ENCODE data around the gene DHX30. TPM values are rescaled to one million over a fixed set of nuclear protein-coding genes. Genes with fewer than 3 reads are reported as not detected.
A peak's percentile ranks its signal among the peaks of the same experiment; 100 is the strongest.

The DHX30 gene
- total RNA-seq, 3 donors from 2014 or later: 46.4 to 72.4 (median 68.1) TPM

GRCh38 chr3:47792699-47793098 lies 10.2 kb upstream of the DHX30 start:
- Histone ChIP-seq H3K27me3 (no peaks in the 10 kb centered on the region), H3K27ac (no peak overlapping the region), H3K4me3 (no peak overlapping the region), H3K36me3 (no peaks in the 10 kb centered on the region), H3K4me1 (no peaks in the 10 kb centered on the region), H3K9me3 (no peaks in the 10 kb centered on the region)
- no peak for TF ChIP-seq POLR2A (IDR thresholded peaks at IDR 0.05)
- TF ChIP-seq POLR2AphosphoS5 (IDR thresholded peaks at IDR 0.05): no peak
- TF ChIP-seq CTCF (IDR thresholded peaks at IDR 0.05): no peak
- intact Hi-C loops (cut with DNase I; ENCODE audit: low total_unique reads): no loop called here
- no peak for DNase-seq (ENCODE audit: low spot score in 2 of 2)

DNA sequence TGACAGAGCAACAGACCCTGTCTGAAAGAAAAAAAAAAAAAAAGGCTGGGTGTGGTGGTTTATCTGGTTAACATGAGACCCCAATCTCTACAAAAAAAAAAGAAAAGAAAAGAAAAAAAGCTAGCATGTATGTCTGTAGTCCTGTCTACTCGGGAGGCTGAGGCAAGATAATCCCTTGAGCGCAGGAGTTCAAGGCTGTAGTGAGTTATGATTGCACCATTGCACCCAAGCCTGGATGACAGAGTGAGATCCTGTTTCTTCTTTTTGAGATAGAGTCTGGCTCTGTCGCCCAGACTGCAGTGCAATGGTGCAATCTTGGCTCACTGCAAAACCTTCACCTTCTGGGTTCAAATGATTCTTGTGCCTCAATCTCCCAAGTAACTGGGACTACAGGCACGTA lies 8.4 kb upstream of the DHX30 start:
- TF ChIP-seq CTCF (IDR thresholded peaks at IDR 0.05) (no peak), POLR2A (IDR thresholded peaks at IDR 0.05) (no peak), POLR2AphosphoS5 (IDR thresholded peaks at IDR 0.05) (no peak)
- intact Hi-C loops (cut with DNase I; ENCODE audit: low total_unique reads): no loop called here
- no peaks in the 10 kb centered on the region for H3K36me3 ChIP-seq

DNA sequence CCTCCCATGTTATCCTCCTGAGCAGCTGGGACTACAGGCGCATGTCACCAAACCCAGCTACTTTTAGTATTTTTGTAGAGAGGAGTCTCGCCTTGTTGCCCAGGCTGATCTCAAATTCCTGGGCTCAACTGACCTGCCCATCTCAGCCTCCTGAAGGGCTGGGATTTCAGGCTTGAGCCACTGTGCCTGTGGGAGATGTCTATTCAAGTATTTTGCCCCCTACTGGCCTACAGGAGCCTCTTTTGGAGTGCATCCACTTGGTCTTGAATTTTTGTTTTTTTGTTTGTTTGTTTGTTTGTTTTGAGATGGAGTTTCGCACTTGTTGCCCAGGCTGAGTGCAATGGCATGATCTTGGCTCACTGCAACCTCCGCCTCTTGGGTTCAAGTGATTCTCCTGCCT lies 3.2 kb upstream of the DHX30 start:
- intact Hi-C loops (cut with DNase I; ENCODE audit: low total_unique reads): no loop called here
- no peak for DNase-seq (ENCODE audit: low spot score in 2 of 2)
- Histone ChIP-seq H3K4me3 (no peak overlapping the region), H3K4me1 (peaks cover 4 to 9% of the 10 kb centered on the region in 2 donors), H3K27me3 (no peaks in the 10 kb centered on the region), H3K27ac (no peak overlapping the region), H3K36me3 (no peaks in the 10 kb centered on the region), H3K9me3 (no peaks in the 10 kb centered on the region)
- TF ChIP-seq CTCF (IDR thresholded peaks at IDR 0.05) (no peak), POLR2A (IDR thresholded peaks at IDR 0.05) (no peak), POLR2AphosphoS5 (IDR thresholded peaks at IDR 0.05) (no peak)

More for the DNA sequence above, 8.4 kb upstream of the DHX30 start:
- no peaks in the 10 kb centered on the region for H3K27me3 ChIP-seq
- no peaks in the 10 kb centered on the region for H3K9me3 ChIP-seq
- no peaks in the 10 kb centered on the region for H3K4me1 ChIP-seq
- no peak overlapping the region for H3K27ac ChIP-seq
- H3K4me3 ChIP-seq: no peak overlapping the region
- DNase-seq (ENCODE audit: low spot score in 2 of 2): no peak

DNA sequence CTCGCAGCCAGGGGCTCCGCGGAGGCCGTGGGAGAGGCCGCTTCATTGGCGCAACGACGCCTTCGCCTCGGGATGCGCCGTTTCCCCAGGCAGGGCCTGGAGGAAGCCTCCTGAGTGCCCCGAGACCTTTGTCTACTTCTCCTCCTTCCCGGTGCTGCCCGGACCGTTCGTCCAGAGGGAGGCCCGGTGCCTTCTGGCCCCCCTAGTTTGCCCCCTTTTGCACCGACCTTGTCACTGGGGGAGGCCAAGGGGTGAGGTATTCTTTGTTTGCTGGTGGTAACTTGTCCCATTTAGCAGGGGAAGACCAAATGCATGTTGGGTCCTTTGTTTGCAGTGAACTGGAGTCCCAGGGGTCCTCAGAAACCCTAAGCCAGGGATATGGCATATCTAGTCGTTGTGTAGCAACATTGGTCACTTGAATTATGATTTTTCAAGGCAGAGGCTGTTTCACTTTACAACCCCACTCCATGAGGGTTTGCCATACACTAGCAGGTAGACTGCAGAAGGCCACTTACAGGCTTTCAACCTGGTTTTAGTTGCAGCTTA lies 615 bp downstream of the DHX30 start:
- no peaks in the 10 kb centered on the region for H3K27me3 ChIP-seq

DNA sequence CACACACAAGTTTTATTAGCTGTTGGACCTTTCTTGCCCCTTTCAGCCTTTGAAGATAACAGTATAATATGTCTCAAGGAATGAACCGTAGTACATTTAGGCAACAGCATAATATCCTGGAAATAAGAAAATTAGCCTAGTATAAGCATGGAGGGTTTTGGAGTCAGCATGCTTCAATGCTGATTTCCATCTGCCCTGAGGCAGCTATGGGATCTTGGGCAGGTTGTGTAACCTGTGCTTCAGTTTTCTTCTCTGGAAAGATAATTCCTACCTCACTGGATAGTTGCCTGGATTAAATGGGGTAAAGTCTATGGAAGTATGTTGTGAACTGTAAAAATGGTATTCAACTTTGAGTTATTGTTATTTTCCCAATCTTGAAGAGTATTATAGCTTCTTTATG lies 1.6 kb downstream of the DHX30 start:
- H3K4me3 ChIP-seq: no peak overlapping the region
- H3K36me3 ChIP-seq: no peaks in the 10 kb centered on the region
- no peak overlapping the region for H3K27ac ChIP-seq
- peaks cover 4 to 9% of the 10 kb centered on the region in 2 donors for H3K4me1 ChIP-seq
- H3K27me3 ChIP-seq: no peaks in the 10 kb centered on the region
- intact Hi-C loops (cut with DNase I; ENCODE audit: low total_unique reads): no loop called here
- no peak for DNase-seq (ENCODE audit: low spot score in 2 of 2)
- TF ChIP-seq POLR2A (IDR thresholded peaks at IDR 0.05): no peak
- no peak for TF ChIP-seq CTCF (IDR thresholded peaks at IDR 0.05)
- no peak for TF ChIP-seq POLR2AphosphoS5 (IDR thresholded peaks at IDR 0.05)
- no peaks in the 10 kb centered on the region for H3K9me3 ChIP-seq

More for the DNA sequence above, 615 bp downstream of the DHX30 start:
- DNase-seq (ENCODE audit: low spot score in 2 of 2): no peak
- peaks cover 4 to 9% of the 10 kb centered on the region in 2 donors for H3K4me1 ChIP-seq
- peak overlapping the region; percentile 77 to 91 (median 80) for H3K4me3 ChIP-seq
- H3K9me3 ChIP-seq: no peaks in the 10 kb centered on the region
- intact Hi-C loops (cut with DNase I; ENCODE audit: low total_unique reads): no loop called here
- no peaks in the 10 kb centered on the region for H3K36me3 ChIP-seq
- peak overlapping the region; percentile 92 to 94 for H3K27ac ChIP-seq
- TF ChIP-seq POLR2AphosphoS5 (IDR thresholded peaks at IDR 0.05): no peak
- no peak for TF ChIP-seq CTCF (IDR thresholded peaks at IDR 0.05)

Measured in breast epithelium (tissue), 4 donors.